IMR-90 (cell line): ENCODE results near the gene PCOLCE2. TPM values are rescaled to one million over a fixed set of nuclear protein-coding genes. Genes with fewer than 3 reads are reported as not detected.

Experiments
- ATAC-seq: fragments of 200-7000 bp; cut with Tn5 transposase; 2 replicates; pipeline ENCODE4 v1.9.1; 2020; ENCODE audit warnings: low read depth, mild to moderate bottlenecking, moderate library complexity
- BruUV-seq: library from RNA; stranded (reverse); fragments of 400-500 nt; replicated peaks from 2 replicates; lab custom pipeline; 2021; lab: Mats Ljungman, UMichigan
- CTCF ChIA-PET: fragments of 300-600 bp; formaldehyde crosslinking; extraction: SDS; loops from one replicate; lab custom pipeline; 2021; ENCODE audit warnings: antibody characterized with exemption; lab: Yijun Ruan, JAX
- POLR2A ChIA-PET: fragments of 300-600 bp; sonication (Branson Sonifier 250); formaldehyde crosslinking; loops from one replicate; lab custom pipeline; 2022; ENCODE audit warnings: antibody characterized with exemption; ENCODE audit not compliant: unreplicated experiment; lab: Charles Lee
- DNase-seq: peaks from one replicate; pipeline ENCODE4 v3.0.0; 2013
- H2AFZ ChIP-seq: replicated peaks from 2 replicates; pipeline ENCODE3; 2013; ENCODE audit warnings: low read length, mild to moderate bottlenecking; ENCODE audit not compliant: poor library complexity
- H2AK5ac ChIP-seq: 2 replicates; pipeline ENCODE4 v1.6.1; 2013; ENCODE audit warnings: low read depth, low read length, inconsistent platforms
- H2AK9ac ChIP-seq: replicated peaks from 2 replicates; pipeline ENCODE3; 2013; ENCODE audit warnings: mild to moderate bottlenecking, low read depth, low read length, moderate library complexity; ENCODE audit not compliant: poor library complexity
- H2BK120ac ChIP-seq: 2 replicates; pipeline ENCODE4 v1.6.1; 2013; ENCODE audit warnings: low read depth, low read length, inconsistent platforms
- H2BK15ac ChIP-seq: 3 replicates; pipeline ENCODE4 v1.6.1; 2013; ENCODE audit warnings: low read depth, low read length, inconsistent platforms
- H2BK20ac ChIP-seq: 2 replicates; pipeline ENCODE4 v1.6.1; 2013; ENCODE audit warnings: low read depth, mild to moderate bottlenecking, inconsistent platforms, low read length, moderate library complexity
- H2BK5ac ChIP-seq: 2 replicates; pipeline ENCODE4 v1.6.1; 2013; ENCODE audit warnings: mild to moderate bottlenecking, low read depth, low read length, inconsistent platforms; ENCODE audit not compliant: poor library complexity, severe bottlenecking
- H3K14ac ChIP-seq: replicated peaks from 2 replicates; pipeline ENCODE4 v1.6.1; 2013; ENCODE audit warnings: low read depth, low read length, inconsistent platforms
- H3K18ac ChIP-seq: 2 replicates; pipeline ENCODE4 v1.6.1; 2013; ENCODE audit warnings: low read depth, low read length, control low read depth
- H3K23ac ChIP-seq: 2 replicates; pipeline ENCODE4 v1.6.1; 2013; ENCODE audit warnings: low read depth, low read length, inconsistent platforms
- H3K27ac ChIP-seq: 2 replicates; pipeline ENCODE4 v1.5.1; 2013; ENCODE audit warnings: mild to moderate bottlenecking, control low read depth, low read length; ENCODE audit not compliant: insufficient read depth
- H3K27me3 ChIP-seq: 2 replicates; pipeline ENCODE4 v1.6.1; 2013; ENCODE audit warnings: low read length; ENCODE audit not compliant: control insufficient read depth, insufficient read depth
- H3K36me3 ChIP-seq: 2 replicates; pipeline ENCODE4 v1.6.1; 2013; ENCODE audit warnings: low read length, mixed read lengths; ENCODE audit not compliant: control insufficient read depth, insufficient read depth
- H3K4ac ChIP-seq: 2 replicates; pipeline ENCODE4 v1.6.1; 2013; ENCODE audit warnings: low read depth, low read length, inconsistent platforms
- H3K4me1 ChIP-seq: 2 replicates; pipeline ENCODE4 v1.6.1; 2013; ENCODE audit warnings: low read length, mixed read lengths; ENCODE audit not compliant: control insufficient read depth, insufficient read depth
- H3K4me2 ChIP-seq: 2 replicates; pipeline ENCODE4 v1.6.1; 2013; ENCODE audit warnings: low read depth, mild to moderate bottlenecking, control low read depth, low read length, moderate library complexity
- H3K4me3 ChIP-seq: 2 replicates; pipeline ENCODE4 v1.5.1; 2013; ENCODE audit warnings: low read depth, mild to moderate bottlenecking, control low read depth, low read length, moderate library complexity; ENCODE audit not compliant: insufficient read depth
- H3K56ac ChIP-seq: 2 replicates; pipeline ENCODE4 v1.6.1; 2013; ENCODE audit warnings: low read length, inconsistent platforms; ENCODE audit not compliant: insufficient read depth; ENCODE audit errors: extremely low read depth
- H3K79me1 ChIP-seq, 2 experiments: 2 replicates each; pipeline ENCODE4 v1.6.1; 2013; ENCODE audit warnings: low read length in 2 of 2, inconsistent platforms in 1 of 2, low read depth in 1 of 2
- H3K9ac ChIP-seq: 2 replicates; pipeline ENCODE4 v1.6.1; 2013; ENCODE audit warnings: low read depth, low read length, control low read depth
- H3K9me1 ChIP-seq: 2 replicates; pipeline ENCODE4 v1.6.1; 2013; ENCODE audit warnings: low read length, inconsistent platforms; ENCODE audit not compliant: insufficient read depth
- H3K9me3 ChIP-seq: 2 replicates; pipeline ENCODE4 v1.6.1; 2013; ENCODE audit warnings: low read length; ENCODE audit not compliant: control insufficient read depth, insufficient read depth
- H4K20me1 ChIP-seq: 2 replicates; pipeline ENCODE4 v1.6.1; 2013; ENCODE audit warnings: low read length, inconsistent platforms; ENCODE audit not compliant: insufficient read depth
- H4K5ac ChIP-seq: 2 replicates; pipeline ENCODE4 v1.6.1; 2013; ENCODE audit warnings: mild to moderate bottlenecking, low read depth, low read length, control low read depth
- H4K8ac ChIP-seq, 2 experiments: 2 replicates each; pipeline ENCODE4 v1.6.1; 2013; ENCODE audit warnings: low read depth in 2 of 2, low read length in 2 of 2, control low read depth in 1 of 2, inconsistent platforms in 1 of 2
- H4K91ac ChIP-seq: 2 replicates; pipeline ENCODE4 v1.6.1; 2013; ENCODE audit warnings: low read depth, low read length, inconsistent platforms; ENCODE audit not compliant: insufficient read depth
- BHLHE40 ChIP-seq: fragments of 150-350 bp; IDR thresholded peaks from 2 replicates; pipeline ENCODE4 v1.6.1; 2016; ENCODE audit warnings: mild to moderate bottlenecking, low read depth, low read length
- WGBS, 2 experiments: methylation state at CpG; one replicate each; pipeline versions ENCODE4 v1.1.5 to v1.1.7; 2013; ENCODE audit warnings: missing lambda C conversion rate in 2 of 2; ENCODE audit not compliant: insufficient read length in 1 of 2; ENCODE audit errors: extremely low coverage in 2 of 2; 5-methylcytosine and 5-hydroxymethylcytosine counted together
- dilution Hi-C: fragments of 300-500 bp; cut with HindIII; formaldehyde crosslinking; loops from one replicate; pipeline ENCODE4 v1.14.3; 2018; ENCODE audit warnings: low sequenced_read_pairs; ENCODE audit not compliant: unreplicated experiment
- in situ Hi-C: fragments of 300-500 bp; cut with MboI; formaldehyde crosslinking; loops from 3 replicates; pipeline ENCODE4 v1.14.3; 2019; ENCODE audit warnings: low sequenced_read_pairs, inconsistent platforms, mixed read lengths
- intact Hi-C: fragments of 100-400 bp; cut with micrococcal nuclease; formaldehyde crosslinking; loops from 2 replicates; pipeline ENCODE4 v1.10.0; 2022
- polyA plus RNA-seq, 3 experiments: library from polyadenylated mRNA; depleted of rRNA; stranded (reverse); fragments of >200 nt; gene quantifications; 2 replicates each; pipeline ENCODE4 v1.2.3, GENCODE V29; 2012; ENCODE audit warnings: low replicate concordance in 1 of 3
- total RNA-seq: library from RNA; depleted of rRNA; stranded (reverse); fragments of >200 nt; gene quantifications from 2 replicates; pipeline ENCODE4 v1.2.3, GENCODE V29; 2012

The PCOLCE2 gene
- total and polyA plus RNA-seq, 2 of the 4 experiments (the other 2 are of a cell fraction) = 0.50 to 0.54 TPM

DNA sequence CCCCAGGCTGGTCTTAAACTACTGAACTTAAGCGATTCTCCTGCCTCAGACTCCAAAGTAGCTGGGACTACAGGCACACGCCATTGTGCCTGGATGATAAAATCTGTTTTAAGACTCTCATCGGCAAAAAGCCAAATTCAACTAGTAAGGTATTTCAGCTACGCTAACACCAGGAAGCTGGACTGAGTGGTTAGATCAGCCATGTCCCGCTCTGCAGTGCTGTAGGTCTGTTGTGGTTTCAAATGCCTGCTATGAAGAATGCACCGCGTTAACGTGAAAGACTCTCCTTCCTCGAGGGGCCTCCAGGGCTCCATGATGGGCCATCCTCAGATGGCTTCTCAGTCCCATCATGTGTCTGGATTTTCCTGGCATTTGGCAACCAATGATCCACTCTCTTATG lies 70.2 kb downstream of the PCOLCE2 start:
- WGBS, 2 experiments = 95% methylated on average over 4 of the region's 9 CpGs; no CpG with 5 or more reads in 1 of the 2 experiments
- intact Hi-C loops (no loop called here), in situ Hi-C loops (no loop called here), dilution Hi-C loops (no loop called here)
- no peaks in the 10 kb centered on the region for H3K4me1 ChIP-seq
- H4K8ac ChIP-seq = no peak overlapping the region
- H3K9me3 ChIP-seq = no peaks in the 10 kb centered on the region
- no peak overlapping the region for H4K91ac ChIP-seq
- no peaks in the 10 kb centered on the region for H3K36me3 ChIP-seq
- TF ChIP-seq BHLHE40 = no peak
- H3K14ac ChIP-seq = no peak overlapping the region
- CTCF ChIA-PET = interaction anchor here (1.9 kb wide), 1 partner anchor 10 kb away, joined by 12 read pairs; no protein-coding TSS in a partner anchor
- no peak overlapping the region for H3K4me2 ChIP-seq
- H3K4me3 ChIP-seq = no peak overlapping the region
- no peak overlapping the region for H2AK9ac ChIP-seq
- no peaks in the 10 kb centered on the region for H3K9me1 ChIP-seq
- ATAC-seq (no peak), DNase-seq (no peak)
- no peak overlapping the region for H2BK15ac ChIP-seq
- no peak overlapping the region for H4K5ac ChIP-seq
- H3K79me1 ChIP-seq = no peaks in the 10 kb centered on the region
- POLR2A ChIA-PET = no interaction called here
- H3K56ac ChIP-seq = no peak overlapping the region
- no peak overlapping the region for H3K27ac ChIP-seq
- BruUV-seq = no TSS peak
- no peak overlapping the region for H3K4ac ChIP-seq
- H2BK5ac ChIP-seq = no peak overlapping the region
- no peak overlapping the region for H3K18ac ChIP-seq
- H3K27me3 ChIP-seq = peaks cover 7% of the 10 kb centered on the region; the same call in 1 of the 2 replicates
- H2BK120ac ChIP-seq = no peak overlapping the region
- no peak overlapping the region for H2AK5ac ChIP-seq
- no peak overlapping the region for H2AFZ ChIP-seq
- H2BK20ac ChIP-seq = no peak overlapping the region
- no peak overlapping the region for H3K9ac ChIP-seq
- H3K23ac ChIP-seq = no peak overlapping the region
- H4K20me1 ChIP-seq = no peaks in the 10 kb centered on the region
